HG02840 (cell line): ENCODE measurements around the gene CRB3.
"Not testable (repeated sequence)": the region's sequence is repeated elsewhere in the genome, so short reads cannot be mapped to it uniquely, and the experiment has no call there.

ENCODE experiments used
- ATAC-seq: cut with Tn5 transposase; IDR thresholded peaks from one replicate; pipeline ENCODE4 v1.9.1; 2021; ENCODE audit warnings: mild to moderate bottlenecking, moderate library complexity, moderate number of reproducible peaks; ENCODE audit not compliant: unreplicated experiment, low FRiP score

The CRB3 gene

DNA sequence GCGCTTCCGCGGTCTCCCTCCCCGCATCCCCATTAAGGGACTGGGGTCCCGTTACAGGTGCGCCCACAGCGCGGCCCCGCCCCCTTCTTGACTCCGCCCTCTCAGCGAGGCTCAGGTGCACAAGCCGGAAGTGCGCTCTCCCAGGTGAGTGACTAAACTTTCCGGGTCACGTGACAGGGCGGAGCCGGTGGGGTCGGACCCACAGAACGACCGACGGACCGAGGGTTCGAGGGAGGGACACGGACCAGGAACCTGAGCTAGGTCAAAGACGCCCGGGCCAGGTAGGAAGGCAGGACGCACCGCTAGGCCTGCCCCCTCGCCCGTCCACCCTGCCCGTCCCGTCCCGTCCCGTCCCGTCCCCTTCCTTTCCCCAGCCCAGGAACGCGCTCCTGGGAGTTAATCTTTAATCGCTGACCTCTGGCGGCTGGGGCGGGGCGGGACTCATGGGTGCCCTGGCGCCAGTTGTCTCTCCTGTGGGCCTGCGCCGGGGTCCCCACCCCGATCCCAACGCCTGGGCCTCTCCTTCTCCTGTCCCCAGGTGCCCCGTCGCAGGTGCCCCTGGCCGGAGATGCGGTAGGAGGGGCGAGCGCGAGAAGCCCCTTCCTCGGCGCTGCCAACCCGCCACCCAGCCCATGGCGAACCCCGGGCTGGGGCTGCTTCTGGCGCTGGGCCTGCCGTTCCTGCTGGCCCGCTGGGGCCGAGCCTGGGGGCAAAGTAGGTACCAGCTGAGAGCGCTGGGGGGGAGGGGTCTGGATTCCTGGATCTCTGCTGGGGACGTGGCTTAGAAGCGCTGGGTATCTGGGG lies at the start of gene CRB3:
Gene CRB3 (plus strand): TSS at position 202 of the 804 bp plus-strand sequence. CDS start 431 bp downstream, at position 633.
- ATAC-seq = no peak

- ATAC-seq = no peak
Observed at GRCh38 chr19:6414793-6415590, 49.1 kb upstream of the CRB3 start.

- no peak for ATAC-seq
Observed at GRCh38 chr19:6415591-6416190, 48.4 kb upstream of the CRB3 start.

- ATAC-seq = no peak
Observed at GRCh38 chr19:6416658-6417405, 47.2 kb upstream of the CRB3 start.

DNA sequence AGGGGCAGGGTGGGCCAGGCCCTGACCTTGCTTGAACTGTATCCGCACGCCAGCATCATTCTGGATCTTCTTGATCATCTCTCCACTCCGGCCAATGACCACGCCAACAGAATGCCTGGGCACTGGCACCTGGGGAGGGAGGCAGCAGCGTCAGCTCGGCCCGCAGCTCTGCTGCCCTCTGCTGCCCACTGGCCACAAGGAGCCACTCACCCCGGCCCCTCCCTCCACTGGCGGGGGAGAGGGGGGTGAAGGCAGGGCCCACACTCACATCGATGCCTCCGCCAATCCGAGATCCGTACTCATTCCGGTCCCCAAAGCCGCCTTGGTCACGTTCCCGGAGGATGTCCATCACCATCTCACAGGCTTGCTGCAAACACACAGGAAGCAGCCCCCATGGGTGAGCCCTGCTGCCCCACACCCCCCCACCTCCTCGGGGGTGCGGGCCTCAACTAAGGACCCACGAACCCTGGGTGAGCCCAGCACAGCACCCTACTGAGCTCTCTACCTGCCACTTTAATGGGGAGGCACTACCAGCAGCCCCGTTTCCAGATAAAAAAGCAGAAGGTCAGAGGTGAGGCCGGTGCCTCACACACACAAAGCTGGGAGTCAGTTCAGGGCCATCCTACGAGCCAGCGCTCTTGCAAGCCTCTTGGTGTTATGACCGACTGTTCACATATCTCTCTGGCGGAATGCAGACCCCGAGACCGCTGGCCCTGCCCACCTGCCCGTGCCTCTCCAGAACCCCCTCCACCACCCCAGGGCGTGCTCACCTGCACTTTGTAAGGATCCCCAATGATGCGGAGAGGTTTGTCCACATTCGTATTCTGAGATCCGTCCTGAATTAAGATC lies 46.1 kb upstream of the CRB3 start:
- no peak for ATAC-seq

GRCh38 chr19:6418562-6418932 lies 45.5 kb upstream of the CRB3 start:
- no peak for ATAC-seq

GRCh38 chr19:6421075-6422014 lies 42.7 kb upstream of the CRB3 start:
- no peak for ATAC-seq

GRCh38 chr19:6423499-6424194 lies 40.4 kb upstream of the CRB3 start:
- no peak for ATAC-seq

DNA sequence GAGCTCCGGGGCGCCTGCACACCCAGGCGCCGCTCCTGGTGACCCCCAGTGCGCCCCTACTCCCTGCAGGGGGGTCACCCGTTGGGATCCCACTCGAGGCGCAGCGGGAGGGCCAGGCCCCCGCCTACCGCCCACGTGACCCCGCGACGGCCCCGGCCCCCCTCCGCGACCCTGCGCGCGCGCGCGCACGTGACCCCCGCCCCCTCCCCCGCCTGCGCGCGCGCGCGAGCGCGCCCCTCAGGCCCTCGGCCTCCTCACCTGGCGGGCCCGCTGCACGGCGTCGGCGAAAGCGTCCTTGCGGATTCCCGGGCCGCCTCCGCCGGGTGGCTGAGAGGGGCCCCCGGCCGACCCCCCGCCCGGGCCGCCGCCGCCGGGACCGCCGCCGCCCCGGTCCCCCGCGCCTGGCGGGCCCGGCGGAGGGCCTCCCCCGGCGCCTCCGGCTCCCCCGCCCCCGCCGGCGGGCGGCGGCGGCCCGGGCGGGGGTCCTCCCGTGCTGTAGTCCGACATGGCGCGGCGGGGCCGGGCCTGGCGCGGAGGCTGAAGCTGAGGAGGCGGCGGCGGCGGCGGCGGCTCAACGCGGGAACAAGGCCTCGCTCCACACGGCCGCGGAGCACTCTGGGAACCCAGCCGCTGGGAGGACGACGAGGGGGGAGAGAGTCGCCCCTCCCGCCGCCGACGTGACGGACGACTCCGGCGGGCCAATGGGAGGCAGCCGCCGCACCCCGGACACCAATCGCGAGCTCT lies 39.7 kb upstream of the CRB3 start, which contains the start of gene KHSRP:
Gene KHSRP (minus strand): TSS at position 617 of the 744 bp plus-strand sequence. CDS start 110 bp downstream, at position 507.
- ATAC-seq = no peak

- ATAC-seq = peak; percentile 86
Observed at GRCh38 chr19:6424939-6425731, 38.9 kb upstream of the CRB3 start.

GRCh38 chr19:6425732-6426620 lies 38.1 kb upstream of the CRB3 start:
- no peak for ATAC-seq

DNA sequence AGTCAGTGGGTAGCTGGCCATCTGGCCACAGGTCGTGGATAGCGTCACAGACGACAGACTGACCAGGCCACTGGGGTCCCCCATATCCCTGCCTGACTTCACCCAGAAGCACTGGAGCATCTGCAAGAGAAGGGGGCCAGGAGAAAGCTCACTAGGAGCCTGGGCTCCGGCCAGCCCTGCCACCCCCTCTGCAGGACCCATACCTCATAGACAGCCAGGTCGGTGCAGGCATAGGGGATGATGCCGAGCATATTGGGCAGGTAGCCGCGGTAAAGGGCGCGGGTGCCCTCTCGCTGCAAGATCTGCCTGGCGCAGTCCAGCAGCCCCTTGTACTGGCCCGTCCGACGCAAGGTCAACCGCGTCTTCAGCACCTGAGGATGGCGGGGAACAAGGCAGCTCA lies 36.9 kb upstream of the CRB3 start:
- ATAC-seq = no peak

DNA sequence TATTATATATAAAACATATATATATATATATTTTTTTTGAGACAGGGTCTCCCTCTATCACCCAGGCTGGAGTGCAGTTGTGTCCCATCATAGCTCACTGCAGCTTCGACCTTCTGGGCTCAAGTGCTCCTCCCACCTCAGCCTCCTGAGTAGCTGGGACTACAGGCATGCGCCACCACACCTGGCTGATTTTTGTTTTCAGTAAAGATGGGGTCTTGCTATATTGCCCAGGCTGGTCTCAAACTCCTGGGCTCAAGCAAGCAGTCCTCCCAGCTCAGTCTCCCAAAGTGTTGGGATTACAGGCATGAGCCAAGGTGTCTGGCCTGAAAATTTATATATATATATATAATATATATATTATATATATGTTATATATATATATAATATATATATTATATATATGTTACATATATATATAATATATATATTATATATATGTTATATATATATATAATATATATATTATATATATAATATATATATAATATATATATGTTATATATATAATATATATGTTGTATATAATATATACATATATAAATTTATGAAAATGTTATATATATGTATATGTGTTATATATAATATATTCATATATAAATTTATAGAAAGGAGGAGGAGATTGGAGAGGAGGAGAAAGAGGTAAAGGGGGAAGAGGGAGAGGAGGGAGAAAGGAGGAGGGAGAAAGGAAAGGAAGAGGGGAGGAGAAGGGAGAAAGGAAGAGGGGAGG lies 35.2 kb upstream of the CRB3 start:
- ATAC-seq = not testable (repeated sequence)

GRCh38 chr19:6429419-6430221 lies 34.5 kb upstream of the CRB3 start:
- no peak for ATAC-seq
